HUES64 (cell line): ENCODE results near the gene FAM78A.

Experiments
- H3K27ac ChIP-seq: 2 replicates; pipeline ENCODE4 v1.7.0; 2013; ENCODE audit warnings: low read depth, low read length, inconsistent platforms
- H3K27me3 ChIP-seq: 2 replicates; pipeline ENCODE4 v1.6.1; 2013; ENCODE audit warnings: mild to moderate bottlenecking, low read length; ENCODE audit not compliant: insufficient read depth
- H3K36me3 ChIP-seq: 2 replicates; pipeline ENCODE4 v1.6.1; 2013; ENCODE audit warnings: mild to moderate bottlenecking, low read length; ENCODE audit not compliant: insufficient read depth
- H3K4me1 ChIP-seq: 2 replicates; pipeline ENCODE4 v1.6.1; 2013; ENCODE audit warnings: mild to moderate bottlenecking, low read length, moderate library complexity; ENCODE audit not compliant: insufficient read depth
- H3K4me3 ChIP-seq: 2 replicates; pipeline ENCODE4 v1.5.1; 2013; ENCODE audit warnings: mild to moderate bottlenecking, low read length, moderate library complexity
- H3K9ac ChIP-seq: 2 replicates; pipeline ENCODE4 v1.6.1; 2013; ENCODE audit warnings: mild to moderate bottlenecking, low read depth, low read length
- H3K9me3 ChIP-seq: 2 replicates; pipeline ENCODE4 v1.6.1; 2013; ENCODE audit warnings: low read depth, low read length; ENCODE audit not compliant: insufficient read depth
- WGBS: fragments of 150-250, 120-280 bp; methylation state at CpG from one replicate; pipeline ENCODE4 v1.1.7; 2013; ENCODE audit warnings: missing lambda C conversion rate; 5-methylcytosine and 5-hydroxymethylcytosine counted together

Gene FAM78A

DNA sequence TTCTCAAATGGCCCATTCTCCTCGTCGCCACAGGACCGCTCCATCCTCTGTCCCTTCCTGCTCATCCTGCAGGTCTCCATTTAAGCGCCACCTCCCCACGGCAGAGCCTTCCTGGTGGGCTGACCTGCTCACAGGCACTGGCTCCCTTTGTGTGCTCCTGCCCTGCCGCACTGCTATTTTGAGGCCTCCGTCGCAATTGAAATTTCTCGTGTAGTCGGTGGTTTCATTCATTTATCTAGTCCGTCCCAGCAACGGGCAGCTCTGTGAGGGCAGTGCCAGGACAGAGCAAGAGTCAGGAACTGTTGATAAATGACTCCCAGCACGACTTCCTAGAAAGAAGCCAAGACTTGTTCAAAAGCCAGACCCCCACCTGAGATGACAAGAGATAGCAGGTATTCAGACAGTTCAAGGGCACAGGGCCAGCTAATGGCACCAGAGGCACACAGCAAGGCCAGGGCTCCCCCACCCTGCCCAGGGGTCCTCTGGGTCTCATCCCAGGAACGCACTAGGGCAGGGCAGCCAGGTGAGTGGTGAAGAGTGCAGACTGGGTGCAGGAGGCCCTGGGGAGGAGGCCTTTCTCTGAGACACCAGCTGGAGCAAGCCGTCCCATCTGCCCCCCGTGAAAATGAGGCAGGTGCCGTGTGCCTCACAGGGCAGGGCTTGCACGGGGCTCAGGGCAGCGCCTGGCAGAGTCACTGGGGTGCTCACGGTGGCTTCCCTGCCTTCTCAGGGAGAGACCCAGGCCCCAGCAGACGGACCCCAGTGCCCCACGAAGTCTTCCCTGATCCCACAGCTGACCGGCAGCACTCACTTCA lies 36.9 kb downstream of the FAM78A start:
- no peaks in the 10 kb centered on the region for H3K9me3 ChIP-seq
- H3K4me1 ChIP-seq: peaks cover 16% of the 10 kb centered on the region
- H3K9ac ChIP-seq: no peak overlapping the region
- no peak overlapping the region for H3K4me3 ChIP-seq
- H3K36me3 ChIP-seq: peaks cover 5% of the 10 kb centered on the region; the same call in 1 of the 2 replicates
- 85% methylated on average over 23 of the region's 23 CpGs for WGBS
- no peaks in the 10 kb centered on the region for H3K27me3 ChIP-seq
- H3K27ac ChIP-seq: no peak overlapping the region

DNA sequence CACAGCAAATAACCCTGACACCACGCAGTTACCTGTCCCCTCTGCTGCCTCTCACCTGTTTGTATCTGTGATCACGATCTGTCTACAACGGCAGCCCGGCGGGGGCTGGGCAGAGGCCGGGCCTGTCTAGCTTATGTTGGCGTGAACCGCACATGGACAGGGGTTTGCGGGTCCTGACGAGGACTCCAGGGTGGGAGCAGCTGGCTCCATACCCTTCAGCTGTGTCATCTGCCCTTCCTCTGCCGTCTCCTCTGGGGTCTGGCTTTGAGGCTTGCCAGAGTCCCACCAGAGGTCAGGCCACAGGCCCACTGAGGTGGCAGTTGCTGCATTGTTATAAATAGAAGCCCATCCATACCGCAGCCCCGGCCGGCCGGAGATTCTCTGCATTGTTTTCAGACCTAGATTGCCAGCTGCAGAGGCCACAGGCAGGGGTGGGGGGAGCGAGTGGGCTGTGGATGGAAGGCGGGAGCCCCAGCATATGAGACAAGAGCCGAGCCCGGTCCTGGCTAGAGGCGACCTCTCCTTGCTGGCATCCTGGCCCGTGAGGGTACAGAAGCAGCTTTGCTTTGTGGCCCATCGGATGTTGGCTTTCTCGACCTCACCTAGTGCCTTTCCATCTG lies 37.8 kb downstream of the FAM78A start:
- Histone ChIP-seq H3K4me1 (peaks cover 16% of the 10 kb centered on the region), H3K9me3 (no peaks in the 10 kb centered on the region), H3K9ac (no peak overlapping the region), H3K27ac (no peak overlapping the region), H3K4me3 (no peak overlapping the region), H3K27me3 (no peaks in the 10 kb centered on the region), H3K36me3 (peaks cover 14% of the 10 kb centered on the region)
- WGBS: 78% methylated on average over 23 of the region's 23 CpGs

DNA sequence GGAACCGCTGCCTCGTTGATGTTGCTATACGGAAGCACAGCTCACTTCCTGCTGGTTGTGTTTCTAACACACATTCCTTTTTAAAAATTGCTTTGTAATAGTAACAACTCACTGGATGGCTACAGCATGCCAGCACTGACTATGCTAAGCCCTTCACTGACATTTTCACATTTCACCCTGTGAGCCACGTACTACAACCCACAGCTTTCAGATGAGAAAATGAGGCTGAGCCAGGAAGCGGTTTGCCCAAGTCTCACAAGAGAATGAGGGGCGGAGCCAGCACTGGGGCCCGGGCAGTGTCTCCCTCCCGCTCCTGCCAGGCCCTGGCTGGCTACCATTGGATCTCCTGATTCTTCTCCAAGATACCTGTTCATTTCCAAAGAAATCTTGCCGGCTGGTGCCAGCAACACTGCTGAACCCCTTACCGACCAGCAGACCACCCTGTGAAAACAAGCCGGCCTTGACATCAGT lies 38.3 kb downstream of the FAM78A start:
- peak overlapping the region; percentile 60; the same call in 1 of the 2 replicates for H3K27ac ChIP-seq

GRCh38 chr9:131237291-131237690 lies 39.0 kb downstream of the FAM78A start:
- Histone ChIP-seq H3K9me3 (no peaks in the 10 kb centered on the region), H3K27me3 (no peaks in the 10 kb centered on the region), H3K9ac (no peak overlapping the region), H3K4me3 (no peak overlapping the region), H3K4me1 (peaks cover 16% of the 10 kb centered on the region), H3K27ac (no peak overlapping the region), H3K36me3 (peaks cover 24% of the 10 kb centered on the region)
- WGBS: 93% methylated on average over 4 of the region's 7 CpGs

More for the DNA sequence above, 38.3 kb downstream of the FAM78A start:
- Histone ChIP-seq H3K4me1 (peaks cover 16% of the 10 kb centered on the region), H3K4me3 (no peak overlapping the region), H3K9me3 (no peaks in the 10 kb centered on the region), H3K27me3 (no peaks in the 10 kb centered on the region), H3K9ac (no peak overlapping the region), H3K36me3 (peaks cover 17% of the 10 kb centered on the region)
- WGBS: 52% methylated on average over 11 of the region's 11 CpGs

DNA sequence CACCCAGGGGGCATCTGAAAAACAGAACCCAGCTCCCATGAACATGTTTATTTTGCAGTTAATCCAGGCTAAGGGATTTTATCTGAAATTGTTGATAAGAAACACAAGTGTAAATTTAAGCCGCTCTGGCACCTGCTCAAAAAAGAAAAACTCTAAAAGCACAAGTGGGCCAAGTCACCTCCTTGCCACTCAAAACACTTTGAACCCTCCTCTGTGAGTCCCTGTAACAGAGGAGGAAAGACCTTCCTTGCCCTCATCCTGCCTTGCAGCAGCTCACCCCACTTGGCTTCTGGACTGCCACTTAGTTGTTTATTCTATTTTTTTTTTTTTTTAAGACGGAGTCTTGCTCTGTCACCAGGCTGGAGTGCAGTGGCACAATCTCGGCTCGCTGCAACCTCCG lies 39.5 kb downstream of the FAM78A start:
- Histone ChIP-seq H3K9me3 (no peaks in the 10 kb centered on the region), H3K27ac (no peak overlapping the region), H3K9ac (no peak overlapping the region), H3K36me3 (peaks cover 29% of the 10 kb centered on the region), H3K4me3 (no peak overlapping the region), H3K27me3 (no peaks in the 10 kb centered on the region), H3K4me1 (peaks cover 16% of the 10 kb centered on the region)
- 95% methylated on average over 5 of the region's 5 CpGs for WGBS

- H3K9me3 ChIP-seq: no peaks in the 10 kb centered on the region
- H3K4me3 ChIP-seq: no peak overlapping the region
- H3K36me3 ChIP-seq: peaks cover 35% of the 10 kb centered on the region
- H3K4me1 ChIP-seq: peaks cover 16% of the 10 kb centered on the region
- no peaks in the 10 kb centered on the region for H3K27me3 ChIP-seq
- no peak overlapping the region for H3K9ac ChIP-seq
- WGBS: 96% methylated on average over 8 of the region's 8 CpGs
- H3K27ac ChIP-seq: no peak overlapping the region
Observed at GRCh38 chr9:131236161-131236560, 40.1 kb downstream of the FAM78A start.

DNA sequence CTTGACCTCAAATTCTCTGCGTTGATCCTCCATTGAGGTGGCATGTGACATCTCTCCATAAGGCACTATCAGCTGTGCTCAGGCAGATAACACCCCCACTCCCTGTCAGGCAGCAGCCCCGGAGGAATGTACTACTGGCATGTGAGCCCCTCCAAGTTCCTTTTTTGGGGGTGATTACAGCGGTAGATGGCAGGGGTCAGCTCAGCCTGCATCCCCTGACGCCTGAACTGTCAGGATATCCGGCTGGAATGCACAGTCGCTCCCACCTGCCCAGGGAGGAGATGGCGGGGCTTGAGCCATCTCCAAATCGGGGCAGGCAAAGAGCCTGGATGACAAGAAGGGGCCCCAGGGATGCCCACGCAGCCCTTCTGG lies 40.8 kb downstream of the FAM78A start:
- H3K4me1 ChIP-seq: peaks cover 16% of the 10 kb centered on the region
- H3K27me3 ChIP-seq: no peaks in the 10 kb centered on the region
- H3K27ac ChIP-seq: no peak overlapping the region
- H3K36me3 ChIP-seq: peaks cover 40% of the 10 kb centered on the region
- no peak overlapping the region for H3K4me3 ChIP-seq
- no peak overlapping the region for H3K9ac ChIP-seq
- WGBS: 94% methylated on average over 9 of the region's 9 CpGs
- H3K9me3 ChIP-seq: no peaks in the 10 kb centered on the region

DNA sequence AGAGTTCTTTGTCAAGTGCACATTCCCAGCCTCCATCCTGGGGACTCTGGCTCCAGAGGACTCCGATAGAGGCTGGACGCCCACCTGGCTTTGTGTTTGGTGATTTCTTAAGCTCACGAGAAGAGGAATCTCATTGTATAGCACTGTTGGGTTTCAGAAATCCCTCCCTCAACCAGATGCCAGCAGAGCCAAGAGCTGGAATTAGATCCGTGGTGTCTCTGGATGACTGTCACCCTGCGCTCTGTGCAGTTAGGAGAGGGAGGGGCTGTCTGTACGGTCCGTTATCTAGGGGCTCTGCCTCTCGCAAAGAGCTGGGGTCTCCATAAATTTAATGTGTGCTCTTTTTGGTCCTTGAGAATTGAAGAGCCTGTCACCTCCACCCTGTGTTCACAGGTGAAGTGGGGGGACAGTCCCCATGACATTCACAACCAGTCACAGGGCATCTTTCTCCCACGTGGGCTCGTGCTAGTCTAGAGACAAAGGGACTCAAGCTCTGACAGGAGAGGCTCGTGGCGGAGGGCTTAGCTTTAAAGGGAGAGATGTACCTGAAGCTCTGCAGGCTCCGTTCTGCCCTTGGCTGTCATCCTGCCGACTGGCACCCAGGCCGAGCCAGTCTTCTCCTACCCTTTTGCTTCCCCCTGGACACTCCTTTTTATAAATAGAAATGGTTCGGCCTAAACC lies 41.4 kb downstream of the FAM78A start:
- Histone ChIP-seq H3K9me3 (no peaks in the 10 kb centered on the region), H3K27me3 (no peaks in the 10 kb centered on the region), H3K4me3 (no peak overlapping the region), H3K36me3 (peaks cover 46% of the 10 kb centered on the region), H3K4me1 (peaks cover 16% of the 10 kb centered on the region), H3K9ac (no peak overlapping the region), H3K27ac (no peak overlapping the region)
- 96% methylated on average over 16 of the region's 16 CpGs for WGBS

- H3K27me3 ChIP-seq: no peaks in the 10 kb centered on the region
- H3K9me3 ChIP-seq: no peaks in the 10 kb centered on the region
- H3K4me3 ChIP-seq: no peak overlapping the region
- peaks cover 16% of the 10 kb centered on the region for H3K4me1 ChIP-seq
- peaks cover 54% of the 10 kb centered on the region for H3K36me3 ChIP-seq
- WGBS: 96% methylated on average over 9 of the region's 9 CpGs
- H3K27ac ChIP-seq: no peak overlapping the region
- no peak overlapping the region for H3K9ac ChIP-seq
Observed at GRCh38 chr9:131233995-131234394, 42.3 kb downstream of the FAM78A start.

DNA sequence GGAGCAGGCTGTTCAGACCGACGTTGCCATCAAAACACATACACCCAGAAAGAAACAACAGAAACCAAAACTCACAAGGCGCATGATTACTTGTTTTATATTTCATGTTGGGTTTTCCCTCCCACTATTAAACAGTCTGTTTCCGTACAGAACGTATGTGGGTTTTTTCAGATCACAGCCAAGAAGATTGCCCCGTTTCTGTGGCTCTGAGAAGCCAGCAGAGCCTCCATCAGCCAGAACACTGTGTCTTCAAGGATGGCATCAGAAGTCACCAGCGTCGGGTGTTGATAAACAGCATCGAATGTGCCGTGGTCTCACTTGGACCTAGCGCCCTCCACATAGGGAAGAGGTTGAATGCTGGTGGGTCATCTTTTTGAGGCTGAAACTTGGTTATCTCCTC lies 42.8 kb downstream of the FAM78A start:
- 95% methylated on average over 11 of the region's 11 CpGs for WGBS

GRCh38 chr9:131228988-131229387 lies 47.3 kb downstream of the FAM78A start:
- WGBS: 83% methylated on average over 8 of the region's 8 CpGs
- peaks cover 60% of the 10 kb centered on the region for H3K36me3 ChIP-seq
- no peak overlapping the region for H3K9ac ChIP-seq
- no peak overlapping the region for H3K27ac ChIP-seq
- no peaks in the 10 kb centered on the region for H3K27me3 ChIP-seq
- no peaks in the 10 kb centered on the region for H3K9me3 ChIP-seq
- H3K4me3 ChIP-seq: no peak overlapping the region
- peaks cover 26% of the 10 kb centered on the region for H3K4me1 ChIP-seq

More for the DNA sequence above, 42.8 kb downstream of the FAM78A start:
- H3K4me1 ChIP-seq: peaks cover 16% of the 10 kb centered on the region
- no peaks in the 10 kb centered on the region for H3K27me3 ChIP-seq
- peaks cover 55% of the 10 kb centered on the region for H3K36me3 ChIP-seq
- no peak overlapping the region for H3K27ac ChIP-seq
- H3K4me3 ChIP-seq: no peak overlapping the region
- no peak overlapping the region for H3K9ac ChIP-seq
- H3K9me3 ChIP-seq: no peaks in the 10 kb centered on the region
